Peyer's patch (tissue), 4 donors: Measurements from ENCODE around the gene LEF1.

ENCODE experiments used
- CTCF ChIP-seq, 6 experiments: fragments of 450-650 bp in 4 of 6; fragments of 200-600 bp in 2 of 6; sonication (generic) in 1 of 6; IDR thresholded peaks; one replicate each; pipeline ENCODE4 v1.5.1; 2017 to 2019; ENCODE audit warnings: antibody characterized with exemption in 6 of 6, mild to moderate bottlenecking in 3 of 6, moderate library complexity in 1 of 6
- POLR2A ChIP-seq, 2 donors: fragments of 450-650 bp; IDR thresholded peaks; one replicate each; pipeline ENCODE4 v1.5.1; 2017; ENCODE audit warnings: antibody characterized with exemption in 2 of 2, mild to moderate bottlenecking in 2 of 2, moderate library complexity in 2 of 2

- TF ChIP-seq CTCF (IDR thresholded peaks at IDR 0.05): no peak
- TF ChIP-seq POLR2A (IDR thresholded peaks at IDR 0.05): no peak
Observed at GRCh38 chr4:108006361-108006760, 162.4 kb downstream of the LEF1 start.
